T1000 (cell line): ENCODE measurements around the gene SAPCD2.
A peak's percentile ranks its signal among the peaks of the same experiment; 100 is the strongest.

Source experiments
- DNase-seq: peaks from one replicate; lab custom pipeline; 2025; ENCODE audit warnings: mixed read lengths; lab: John Stamatoyannopoulos, UW

SAPCD2 gene

DNA sequence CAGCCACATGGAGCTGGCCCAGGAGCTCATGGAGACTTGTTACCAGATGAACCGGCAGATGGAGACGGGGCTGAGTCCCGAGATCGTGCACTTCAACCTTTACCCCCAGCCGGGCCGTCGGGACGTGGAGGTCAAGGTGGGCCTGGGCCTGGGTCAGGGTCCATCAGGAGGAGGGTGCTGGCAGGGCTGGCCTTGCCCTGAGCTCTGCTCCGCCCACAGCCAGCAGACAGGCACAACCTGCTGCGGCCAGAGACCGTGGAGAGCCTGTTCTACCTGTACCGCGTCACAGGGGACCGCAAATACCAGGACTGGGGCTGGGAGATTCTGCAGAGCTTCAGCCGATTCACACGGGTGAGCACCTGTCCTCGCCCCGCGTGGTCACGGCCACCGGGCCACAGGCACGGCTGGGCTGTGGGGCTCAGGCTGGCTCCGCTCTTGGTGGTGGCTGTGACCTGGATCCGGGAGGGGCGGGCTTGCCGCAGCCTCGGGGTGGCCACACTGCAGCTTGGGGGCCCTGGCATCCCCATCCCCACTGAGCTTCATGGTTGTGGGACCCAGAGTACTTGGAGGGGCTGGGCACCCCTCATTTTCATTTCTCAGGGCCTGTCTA, 37.1 kb upstream of the SAPCD2 start:
- no peak for DNase-seq

DNA sequence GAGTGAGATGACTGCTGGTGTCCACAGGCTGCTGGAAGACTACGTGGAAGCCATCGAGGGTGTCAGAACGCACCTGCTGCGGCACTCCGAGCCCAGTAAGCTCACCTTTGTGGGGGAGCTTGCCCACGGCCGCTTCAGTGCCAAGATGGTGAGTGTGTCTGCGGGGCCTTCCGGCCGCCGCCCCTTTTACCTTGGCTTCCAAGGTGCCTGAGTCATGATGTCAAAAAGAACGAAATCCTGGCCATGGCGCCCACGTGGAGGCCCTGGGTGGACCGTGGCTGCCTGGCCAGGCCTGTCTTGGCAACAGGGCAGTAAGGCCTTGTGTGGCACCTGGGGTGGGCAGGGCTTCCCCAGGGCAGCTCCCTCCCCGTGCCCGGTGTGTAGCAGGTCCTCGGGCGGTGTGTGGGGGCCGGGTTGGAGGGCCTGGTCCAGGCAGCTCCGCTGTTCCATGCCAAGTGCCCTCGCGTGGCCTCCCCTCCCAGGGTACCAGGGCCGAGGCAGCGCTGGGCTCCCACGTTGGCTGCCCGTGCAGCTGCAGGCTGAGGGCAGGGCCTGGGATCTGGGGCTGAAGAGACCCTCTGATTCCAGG, 36.4 kb upstream of the SAPCD2 start:
- DNase-seq: no peak

DNA sequence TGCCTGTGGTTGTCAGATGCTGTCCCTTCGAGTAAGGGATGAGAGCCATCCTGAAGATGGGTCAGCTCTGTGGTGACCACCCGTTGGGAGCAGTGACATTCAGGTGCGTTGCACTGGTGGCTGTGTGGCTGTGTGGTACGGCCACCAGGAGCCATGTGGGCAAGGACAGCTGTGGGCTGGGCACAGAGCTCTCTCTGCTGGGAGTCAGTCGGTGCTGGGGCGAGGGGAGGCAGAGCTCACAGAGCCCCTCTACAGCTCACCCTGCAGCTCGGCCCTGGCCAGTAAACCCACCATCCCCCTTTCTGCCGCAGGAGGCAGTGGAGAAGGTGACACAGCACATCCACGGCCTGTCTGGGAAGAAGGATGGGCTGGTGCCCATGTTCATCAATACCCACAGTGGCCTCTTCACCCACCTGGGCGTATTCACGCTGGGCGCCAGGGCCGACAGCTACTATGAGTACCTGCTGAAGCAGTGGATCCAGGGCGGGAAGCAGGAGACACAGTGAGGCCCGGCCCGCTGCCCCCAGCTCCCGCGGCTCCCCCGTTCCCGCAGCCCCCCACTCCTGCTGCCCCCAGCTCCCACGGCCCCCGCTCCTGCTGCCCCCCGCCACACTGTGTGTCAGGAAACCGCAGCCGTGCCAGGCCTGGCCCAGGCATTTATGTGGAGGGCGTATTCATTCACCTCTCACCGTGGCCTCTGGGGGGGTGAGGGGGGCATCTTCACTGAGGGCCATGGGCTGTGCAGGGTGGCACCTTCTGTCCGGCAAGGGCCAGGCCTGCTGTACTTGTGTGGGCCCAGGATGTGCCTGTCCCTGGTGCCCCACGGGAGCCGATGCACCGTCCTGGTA, 35.7 kb upstream of the SAPCD2 start:
- DNase-seq: no peak

DNA sequence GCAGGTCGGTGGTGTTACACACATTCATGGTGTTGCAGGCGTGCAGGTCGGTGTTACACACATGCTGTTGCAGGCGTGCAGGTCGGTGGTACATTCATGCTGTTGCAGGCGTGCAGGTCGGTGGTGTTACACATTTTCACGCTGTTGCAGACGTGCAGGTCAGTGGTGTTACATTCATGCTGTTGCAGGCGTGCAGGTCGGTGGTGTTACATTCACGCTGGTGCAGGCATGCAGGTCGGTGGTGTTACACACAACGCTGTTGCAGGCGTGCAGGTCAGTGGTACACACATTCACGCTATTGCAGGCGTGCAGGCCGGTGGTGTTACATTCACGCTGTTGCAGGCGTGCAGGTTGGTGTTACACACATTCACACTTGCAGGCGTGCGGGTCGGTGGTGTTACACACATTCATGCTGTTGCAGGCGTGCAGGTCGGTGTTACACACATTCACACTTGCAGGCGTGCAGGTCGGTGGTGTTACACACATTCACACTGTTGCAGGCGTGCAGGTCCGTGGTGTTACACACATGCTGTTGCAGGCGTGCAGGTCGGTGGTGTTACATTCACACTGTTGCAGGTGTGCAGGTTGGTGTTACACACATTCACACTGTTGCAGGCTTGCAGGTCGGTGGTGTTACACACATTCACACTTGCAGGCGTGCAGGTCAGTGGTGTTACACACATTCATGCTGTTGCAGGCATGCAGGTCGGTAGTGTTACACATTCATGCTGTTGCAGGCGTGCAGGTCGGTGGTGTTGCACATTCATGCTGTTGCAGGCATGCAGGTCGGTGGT, 33.0 kb upstream of the SAPCD2 start:
- no peak for DNase-seq

DNA sequence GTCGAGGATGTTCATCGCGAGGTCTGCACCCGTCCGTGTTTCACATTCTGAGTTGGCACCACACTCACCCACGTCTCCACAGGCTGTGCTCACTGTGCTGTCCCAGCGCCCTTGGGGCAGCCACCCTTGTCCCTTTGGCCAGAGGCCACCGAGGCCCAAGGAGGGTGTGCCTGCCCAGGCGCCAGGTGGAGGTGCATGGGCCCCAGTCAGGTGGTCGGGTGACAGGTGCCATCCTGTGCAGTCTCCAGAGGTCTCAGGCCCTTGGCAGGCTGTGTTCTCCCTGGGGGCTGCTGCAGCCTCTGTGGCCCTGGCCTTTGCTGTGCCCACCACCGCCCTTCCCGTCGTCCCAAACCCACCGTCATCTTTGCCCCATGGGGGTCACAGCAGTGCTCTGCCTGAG, 28.9 kb upstream of the SAPCD2 start:
- DNase-seq: no peak

DNA sequence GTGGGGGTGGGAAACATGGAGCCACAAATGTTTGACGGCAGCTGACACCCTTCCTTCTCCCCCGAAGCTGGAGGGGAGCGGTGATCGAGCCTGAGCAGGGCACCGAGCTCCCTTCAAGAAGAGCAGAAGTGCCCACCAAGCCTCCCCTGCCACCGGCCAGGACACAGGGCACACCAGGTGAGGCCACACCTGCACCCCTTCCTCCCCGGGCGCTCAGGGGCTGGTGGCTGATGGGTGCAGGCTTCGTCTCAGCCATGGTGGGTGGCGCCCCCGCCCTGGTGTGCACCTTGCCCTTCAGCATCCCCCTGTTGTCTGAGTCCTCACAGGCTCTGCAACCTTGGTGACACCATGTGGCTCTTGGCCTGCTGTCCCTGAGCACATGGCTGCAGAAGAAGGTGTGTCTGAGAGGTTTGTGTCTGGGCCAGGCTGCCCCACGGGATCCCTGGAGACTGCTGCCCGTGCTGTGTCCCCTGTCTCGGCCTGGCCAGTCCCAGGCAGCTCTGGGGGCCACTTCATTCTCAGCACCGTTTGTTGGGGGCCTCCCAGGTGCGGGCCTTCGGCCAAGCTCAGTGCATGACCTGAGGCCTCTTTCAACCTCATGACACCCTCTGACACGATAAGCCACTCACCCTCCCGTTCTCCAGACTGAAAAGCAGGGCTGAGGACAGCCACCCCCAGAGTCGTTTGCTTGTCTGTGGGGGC, 27.6 kb upstream of the SAPCD2 start:
- DNase-seq: no peak

DNA sequence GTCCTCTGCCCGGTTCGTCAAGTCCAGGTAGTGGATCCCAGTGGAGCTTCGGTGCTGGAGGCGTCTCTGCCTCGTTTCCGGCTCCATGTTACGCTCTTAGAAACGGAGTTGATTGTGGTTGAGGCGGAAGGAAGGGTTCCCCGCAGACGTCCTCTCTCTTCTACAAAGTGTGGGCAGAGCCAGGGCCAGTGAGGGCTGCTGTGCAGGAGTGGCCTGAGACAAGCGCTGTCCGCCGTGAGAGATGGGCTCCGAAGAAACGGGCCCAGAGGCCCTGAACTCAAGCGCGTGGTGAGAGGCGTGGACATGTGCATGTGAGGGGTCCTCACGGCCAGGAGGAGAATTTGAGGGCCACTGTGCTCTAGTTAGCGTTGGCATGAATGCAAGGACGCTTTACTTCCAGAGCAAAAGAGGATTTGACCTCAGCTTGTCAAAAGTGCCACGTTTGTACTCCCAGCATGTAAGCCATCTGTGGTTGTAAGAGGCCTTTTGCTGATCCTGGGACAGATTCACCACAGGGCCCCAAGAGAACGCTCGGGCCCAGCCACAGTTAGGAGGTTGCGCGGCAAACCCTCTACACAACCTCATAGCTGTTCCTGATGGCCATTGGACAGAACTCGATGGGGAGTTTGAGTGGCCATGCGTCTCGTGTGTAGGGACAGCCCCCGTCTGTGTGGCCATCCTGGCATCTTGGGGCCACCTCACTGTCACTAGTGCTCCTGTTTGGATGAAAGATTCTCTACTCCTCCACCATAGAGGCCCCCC, 26.6 kb upstream of the SAPCD2 start:
- DNase-seq: no peak

DNA sequence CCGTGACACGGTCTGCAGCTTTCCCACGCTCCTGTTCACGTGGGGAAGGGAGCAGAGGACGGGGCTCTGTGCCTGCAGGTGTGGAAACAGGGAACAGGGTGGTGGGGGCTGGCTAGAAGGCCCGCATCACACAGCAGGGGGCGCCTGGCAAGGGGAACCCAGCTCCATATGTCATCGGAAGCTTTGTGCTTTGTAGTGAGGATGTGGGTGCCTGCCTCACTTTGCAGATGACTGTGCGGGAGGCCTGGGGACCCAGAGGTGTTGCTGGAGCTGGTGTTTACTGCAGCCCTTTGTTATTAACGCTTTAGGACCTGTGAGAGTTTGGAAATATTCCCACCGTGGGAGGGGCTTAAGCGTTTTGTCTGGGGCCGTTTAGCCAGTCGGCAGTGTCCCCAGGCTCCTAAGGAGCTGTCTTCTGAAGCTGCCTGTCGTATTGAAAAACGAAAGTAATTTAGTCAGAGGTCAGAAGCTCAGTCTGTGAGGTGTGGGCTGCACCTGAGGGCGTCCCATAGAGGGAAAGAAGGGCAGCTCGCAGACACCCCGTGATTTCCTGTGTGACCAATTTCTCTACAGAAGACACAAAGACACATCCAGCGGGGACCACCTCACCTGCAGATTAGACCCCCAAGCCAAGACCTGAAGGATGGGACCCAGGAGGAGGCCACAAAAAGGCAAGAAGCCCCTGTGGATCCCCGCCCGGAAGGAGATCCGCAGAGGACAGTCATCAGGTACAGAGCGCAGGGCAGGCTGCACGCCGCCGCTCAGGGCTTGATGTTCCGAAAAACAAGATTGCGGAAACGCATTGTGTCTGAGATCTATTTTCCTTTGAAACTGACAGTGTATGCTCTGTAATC, 25.5 kb upstream of the SAPCD2 start:
- DNase-seq: no peak

DNA sequence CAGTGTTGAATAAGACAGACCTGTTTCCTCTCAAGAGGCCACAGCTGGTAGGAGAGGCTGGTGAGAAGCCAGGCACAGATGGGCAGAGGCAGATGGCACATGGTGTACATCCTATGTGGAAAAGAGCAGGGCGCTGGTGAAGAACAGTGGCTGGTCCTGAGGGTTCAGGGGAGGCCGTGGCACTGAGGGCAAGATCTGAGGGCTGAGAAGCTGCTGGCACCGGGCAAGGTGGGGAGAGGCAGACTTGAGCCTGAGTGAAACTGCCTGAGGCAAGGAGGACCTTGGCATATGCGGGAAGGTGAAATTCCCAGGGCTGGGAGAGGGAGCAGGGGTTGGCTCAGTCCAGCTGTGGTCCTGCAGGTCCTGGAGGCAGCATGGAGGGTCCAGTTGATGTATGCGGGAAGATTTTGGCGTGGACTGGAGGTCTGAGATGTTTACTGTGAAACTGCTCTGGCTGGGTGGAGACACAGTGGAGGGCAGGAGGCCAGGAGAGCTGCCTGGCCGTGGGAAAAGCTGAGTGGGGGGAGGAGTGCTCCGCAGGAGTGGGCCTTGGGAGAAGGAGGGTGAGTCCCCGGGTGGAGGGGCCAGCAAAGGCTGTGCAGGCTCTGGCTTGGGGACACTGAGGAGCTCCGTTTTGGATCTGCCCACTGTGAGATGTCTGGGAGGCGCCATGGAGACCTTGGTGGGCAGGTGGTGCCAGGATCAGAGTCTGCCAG, 19.0 kb upstream of the SAPCD2 start:
- no peak for DNase-seq

DNA sequence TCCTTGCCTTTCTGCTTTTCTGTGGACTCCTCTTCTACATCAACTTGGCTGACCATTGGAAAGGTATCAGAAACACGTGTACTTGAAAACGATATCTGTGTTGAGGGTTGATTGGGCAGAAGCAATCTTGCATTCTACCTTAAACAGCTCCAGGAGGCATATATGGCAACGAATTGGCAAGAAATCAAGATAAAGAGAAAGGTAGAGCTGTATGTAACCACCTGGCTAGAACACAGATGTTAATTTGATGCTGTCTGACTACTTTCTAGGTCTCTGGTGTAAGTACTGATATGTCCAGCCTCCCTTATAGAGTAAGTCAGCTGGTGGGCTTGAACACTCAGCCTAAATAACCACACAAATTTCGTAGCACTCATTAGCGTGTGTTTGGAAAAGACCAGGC, 17.8 kb upstream of the SAPCD2 start:
- DNase-seq: no peak

DNA sequence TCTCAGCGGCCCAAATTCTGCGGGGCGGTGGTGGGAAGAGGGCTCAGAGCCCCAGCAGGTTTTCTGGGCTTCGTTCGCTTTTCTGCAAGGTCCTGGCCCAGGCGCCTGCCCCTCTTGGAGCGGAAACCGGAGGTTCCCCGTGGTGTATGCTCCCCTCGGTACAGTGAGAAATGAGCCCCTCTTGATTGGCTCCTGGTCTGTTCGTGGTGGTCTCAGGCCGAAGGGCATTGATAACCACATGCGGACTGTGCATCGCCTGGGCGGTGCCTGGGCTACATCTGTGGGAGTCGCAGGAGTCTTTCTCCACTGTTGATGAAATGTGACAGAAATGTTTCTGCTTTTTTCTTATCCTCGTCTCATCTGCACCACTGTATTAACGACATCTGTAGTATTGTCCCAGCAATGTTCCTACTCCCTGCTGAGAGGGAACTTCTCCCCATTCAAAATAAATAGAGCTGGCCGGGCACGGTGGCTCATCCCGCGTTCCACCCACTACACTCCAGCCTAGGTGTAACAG, 17.1 kb upstream of the SAPCD2 start:
- no peak for DNase-seq

DNA sequence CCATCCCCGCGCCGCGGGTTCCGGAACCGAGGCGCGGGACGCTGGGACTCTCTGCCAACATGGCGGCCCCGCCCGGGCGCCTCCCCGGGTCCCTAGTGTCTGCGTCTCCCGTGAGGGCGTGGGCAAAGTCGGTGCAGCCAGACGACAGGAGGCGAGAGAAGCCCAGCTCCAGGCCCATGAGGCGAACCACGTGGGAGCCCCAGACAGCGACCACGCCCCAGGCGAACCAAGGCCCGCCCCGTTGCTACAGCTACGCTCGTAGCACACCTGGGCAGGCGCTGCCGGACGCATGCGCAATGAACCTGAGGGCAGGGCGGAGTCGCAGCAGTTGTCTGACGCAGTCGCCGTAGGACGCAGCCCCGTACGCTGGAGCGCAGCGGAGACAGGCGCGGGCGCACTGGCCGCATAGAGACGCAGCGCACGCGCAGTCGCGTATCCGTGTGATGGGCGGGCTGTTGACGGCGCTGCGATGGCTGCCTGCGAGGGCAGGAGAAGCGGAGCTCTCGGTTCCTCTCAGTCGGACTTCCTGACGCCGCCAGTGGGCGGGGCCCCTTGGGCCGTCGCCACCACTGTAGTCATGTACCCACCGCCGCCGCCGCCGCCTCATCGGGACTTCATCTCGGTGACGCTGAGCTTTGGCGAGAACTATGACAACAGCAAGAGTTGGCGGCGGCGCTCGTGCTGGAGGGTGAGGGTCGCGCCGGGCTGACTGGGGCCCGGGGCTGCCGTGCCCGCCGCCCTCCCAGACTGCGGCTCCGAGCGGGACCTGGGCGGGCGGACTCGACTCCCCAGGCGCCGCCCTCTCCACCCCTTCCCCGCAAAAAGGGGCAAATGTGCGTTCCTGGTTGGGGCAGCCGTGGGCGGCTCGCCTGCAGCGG, 16.4 kb upstream of the SAPCD2 start, which contains the start of gene MAN1B1:
Gene MAN1B1, plus strand, starts transcription at position 455 of the 878 bp plus-strand sequence. Its CDS starts 15 bp downstream, at position 470.
- DNase-seq: peak; percentile 96

DNA sequence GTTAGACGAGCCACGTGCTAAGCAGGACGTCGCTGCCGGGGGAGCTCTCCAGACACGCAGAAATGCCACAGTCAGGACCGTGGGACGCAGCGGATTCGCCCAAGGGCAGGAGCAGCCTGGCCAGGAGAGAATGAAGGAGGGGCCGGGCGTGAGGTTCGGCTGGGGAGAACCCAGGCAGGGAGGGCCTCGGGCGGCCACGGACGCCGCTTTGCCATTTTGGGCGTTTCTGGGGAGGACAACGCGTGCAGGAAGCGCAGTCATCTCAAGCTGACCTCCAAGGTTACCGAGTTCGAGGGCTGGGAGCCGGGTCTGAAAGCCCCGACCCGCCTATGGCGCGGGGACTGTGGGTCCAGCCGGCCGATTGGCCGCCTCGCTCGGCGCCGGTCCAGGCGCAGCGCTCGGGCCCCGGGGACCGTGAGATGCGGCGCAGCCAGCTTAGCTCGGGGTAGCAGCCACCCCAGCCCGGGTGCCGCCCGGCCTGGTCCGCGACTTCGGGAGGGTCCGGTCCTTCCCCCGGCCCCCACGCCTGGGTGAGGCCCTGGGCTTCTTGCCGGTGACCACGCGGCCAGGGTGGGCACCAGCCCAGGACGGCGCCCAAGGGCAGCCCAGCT, 15.7 kb upstream of the SAPCD2 start:
- no peak for DNase-seq

DNA sequence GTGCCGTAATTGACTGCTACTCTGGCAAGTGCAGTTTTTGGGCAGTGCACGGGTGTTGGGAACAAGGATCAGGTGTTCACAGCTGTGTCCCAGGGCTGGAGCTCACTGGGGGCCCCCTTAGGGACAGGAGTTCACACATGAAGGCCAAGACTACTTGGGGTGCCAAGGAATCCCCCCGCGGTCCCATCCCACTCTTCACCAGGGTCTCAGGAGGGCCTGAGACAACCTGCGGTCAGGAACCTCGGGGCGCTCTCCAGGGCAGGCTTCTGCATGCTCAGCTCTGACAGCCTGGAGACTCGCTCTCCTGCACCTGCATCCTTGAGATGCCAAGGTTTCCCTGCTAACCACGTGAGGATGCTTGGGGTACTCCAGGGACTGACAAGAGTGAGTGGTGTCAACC, 14.2 kb upstream of the SAPCD2 start:
- no peak for DNase-seq

DNA sequence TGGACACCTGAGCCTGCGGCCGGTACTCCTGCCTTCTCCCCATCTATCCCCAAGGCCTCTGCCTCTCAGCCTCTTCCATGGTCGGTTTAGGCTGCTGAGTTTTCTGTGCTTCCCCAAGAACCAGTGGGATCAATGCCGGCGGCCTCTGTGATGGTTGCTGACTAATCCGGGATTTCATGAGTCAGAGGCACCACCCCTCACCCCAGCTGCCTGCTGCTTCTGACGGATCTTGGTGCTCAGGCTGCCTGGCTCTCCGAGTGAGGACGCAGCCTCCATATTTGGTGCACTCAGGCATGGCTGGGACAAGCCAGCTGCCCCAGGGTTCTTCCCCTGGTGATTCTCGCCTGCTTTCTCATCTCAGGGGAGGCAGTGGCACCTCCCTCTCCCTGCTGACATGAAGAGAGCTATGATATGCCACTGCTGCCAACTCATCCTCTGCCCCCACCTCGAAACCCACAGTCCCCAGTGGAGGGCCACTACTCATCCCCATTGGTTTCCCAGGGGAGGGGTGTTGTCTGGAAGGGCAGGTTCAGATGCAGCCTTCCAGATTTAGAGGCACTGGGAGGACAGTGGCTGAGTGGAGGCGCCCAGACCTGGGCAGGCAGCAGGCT, 13.1 kb upstream of the SAPCD2 start:
- peak; percentile 88 for DNase-seq

DNA sequence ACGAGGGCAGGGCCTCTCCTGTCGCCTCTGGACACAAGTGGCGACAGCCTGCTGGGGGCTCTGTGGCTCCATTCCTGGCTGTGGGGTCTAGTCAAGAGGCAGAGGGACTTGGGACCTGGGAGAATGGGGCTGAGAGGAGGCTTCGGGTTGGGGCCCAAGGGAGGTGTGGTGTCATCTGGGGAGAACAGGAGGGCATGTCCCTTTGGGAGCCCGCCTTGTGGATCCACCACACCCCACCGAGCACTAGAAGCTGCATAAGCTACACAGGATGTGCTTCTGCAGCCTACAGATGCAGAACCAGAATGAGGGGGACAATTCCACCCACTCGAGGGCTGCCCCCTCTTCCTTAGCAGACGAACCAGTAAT, 12.6 kb upstream of the SAPCD2 start:
- no peak for DNase-seq

DNA sequence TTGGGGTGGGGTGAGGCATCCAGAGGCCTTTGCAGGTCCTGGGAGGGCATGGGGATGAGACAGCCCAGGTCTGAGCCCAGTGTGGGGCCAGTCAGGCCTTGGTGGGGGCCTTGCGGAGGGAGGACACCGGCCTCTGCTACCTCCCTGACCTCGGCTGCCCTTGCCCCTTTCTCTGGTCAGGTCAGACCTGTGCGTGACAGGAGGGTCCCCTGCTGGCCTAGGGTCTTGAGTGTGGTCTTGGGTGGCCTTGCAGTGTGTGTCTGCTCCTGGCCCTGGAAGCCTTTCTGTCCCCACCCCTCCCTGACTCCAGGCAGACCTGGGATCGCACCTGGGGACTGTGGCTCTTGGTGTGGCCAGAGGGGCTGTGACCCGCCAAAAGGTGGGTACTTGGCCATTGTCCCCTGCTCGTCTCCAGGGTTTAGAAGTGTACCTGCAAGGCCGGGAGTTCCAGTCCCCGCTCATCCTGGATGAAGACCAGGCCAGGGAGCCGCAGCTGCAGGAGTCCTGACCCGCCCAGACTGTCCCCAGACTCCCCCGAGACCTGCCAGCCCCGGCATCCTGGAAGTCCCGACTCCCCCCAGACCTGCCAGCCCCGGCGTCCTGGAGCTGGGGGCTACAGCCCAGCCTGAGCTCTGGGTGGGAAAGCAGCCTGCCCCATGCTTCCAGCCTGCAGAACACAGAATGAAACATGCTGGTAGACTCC, 12.0 kb upstream of the SAPCD2 start:
- DNase-seq: no peak
